HCT116 (cell line): ENCODE measurements around the gene PIAS4. TPM values are rescaled to one million over a fixed set of nuclear protein-coding genes. Genes with fewer than 3 reads are reported as not detected.

ENCODE experiments used
- ATAC-seq: fragments of 200-7000 bp; cut with Tn5 transposase; 2 replicates; pipeline ENCODE4 v1.9.1; 2020; ENCODE audit warnings: mild to moderate bottlenecking, moderate library complexity
- BruUV-seq: library from RNA; stranded (reverse); fragments of 400-500 nt; replicated peaks from 2 replicates; lab custom pipeline; 2021; lab: Mats Ljungman, UMichigan
- CTCF ChIA-PET: fragments of 300-600 bp; sonication (Branson Sonifier 250); formaldehyde crosslinking; loops from one replicate; lab custom pipeline; 2021; ENCODE audit warnings: antibody characterized with exemption; lab: Charles Lee
- POLR2A ChIA-PET: fragments of 300-600, 350-600 bp; sonication (Branson Sonifier 250); formaldehyde crosslinking; loops from one replicate; lab custom pipeline; 2021; ENCODE audit warnings: antibody characterized with exemption; lab: Charles Lee
- RAD21 ChIA-PET, 2 experiments: fragments of 300-600 bp; sonication (Branson Sonifier 250); formaldehyde crosslinking; loops; one replicate each; lab custom pipeline; 2023; ENCODE audit warnings: low total read pairs in 2 of 2; ENCODE audit not compliant: uncharacterized antibody in 2 of 2, unreplicated experiment in 2 of 2, low non-redundant PET in 1 of 2; lab: Charles Lee
- DNase-seq: peaks from one replicate; pipeline ENCODE4 v3.0.0-alpha.2; 2010; ENCODE audit warnings: low read depth, low spot score
- H2AFZ ChIP-seq: fragments of 200-600 bp; shearing (Covaris generic), sonication (generic); 2 replicates; pipeline ENCODE4 v1.6.1; 2017; ENCODE audit warnings: low read depth, mixed run types, mixed read lengths, antibody characterized with exemption, low read length; ENCODE audit not compliant: poor library complexity, severe bottlenecking
- H3K27ac ChIP-seq: 2 replicates; pipeline ENCODE4 v1.5.1; 2012; ENCODE audit warnings: low read depth, low read length
- H3K27me3 ChIP-seq: fragments of 200-600 bp; sonication (generic); 2 replicates; pipeline ENCODE4 v1.6.1; 2016; ENCODE audit warnings: mixed run types, low read length, mixed read lengths; ENCODE audit not compliant: insufficient read depth
- H3K36me3 ChIP-seq, 2 experiments: fragments of 200-500 bp in 1 of 2; fragments of 200-600 bp in 1 of 2; sonication (Bioruptor generic) in 1 of 2; sonication (generic) in 1 of 2; 2 replicates each; pipeline versions ENCODE4 v1.5.1 to v1.6.1; 2014 to 2016; ENCODE audit warnings: low read length in 2 of 2, inconsistent platforms in 1 of 2, mixed read lengths in 1 of 2, mixed run types in 1 of 2; ENCODE audit not compliant: insufficient read depth in 2 of 2, control insufficient read depth in 1 of 2
- H3K4me1 ChIP-seq, 2 experiments: fragments of 200-600 bp in 1 of 2; sonication (generic) in 1 of 2; 2 replicates each; pipeline versions ENCODE4 v1.5.1 to v1.6.1; 2012 to 2017; ENCODE audit warnings: low read length in 2 of 2, inconsistent platforms in 1 of 2, mild to moderate bottlenecking in 1 of 2, mixed read lengths in 1 of 2, mixed run types in 1 of 2, moderate library complexity in 1 of 2; ENCODE audit not compliant: insufficient read depth in 2 of 2, control insufficient read depth in 1 of 2
- H3K4me2 ChIP-seq: fragments of 200-600 bp; sonication (generic); 2 replicates; pipeline ENCODE4 v1.6.1; 2017; ENCODE audit warnings: mixed run types, low read length, mixed read lengths
- H3K4me3 ChIP-seq, 2 experiments: fragments of 200-600 bp in 1 of 2; sonication (generic) in 1 of 2; replicated peaks in 1 of 2; 2 replicates each; pipeline ENCODE4 v1.5.1; 2011 to 2016; ENCODE audit warnings: low read length in 2 of 2, control low read depth in 1 of 2, low read depth in 1 of 2, mild to moderate bottlenecking in 1 of 2, mixed read lengths in 1 of 2, mixed run types in 1 of 2
- H3K79me2 ChIP-seq: fragments of 200-600 bp; sonication (generic); 2 replicates; pipeline ENCODE4 v1.6.1; 2017; ENCODE audit warnings: mild to moderate bottlenecking, mixed run types, low read length, moderate library complexity, mixed read lengths; ENCODE audit not compliant: insufficient read depth
- H3K9ac ChIP-seq: fragments of 200-600 bp; sonication (generic); 2 replicates; pipeline ENCODE4 v1.6.1; 2016; ENCODE audit warnings: low read length, mixed read lengths
- H3K9me2 ChIP-seq: fragments of 200-600 bp; sonication (generic), shearing (Covaris generic); 2 replicates; pipeline ENCODE4 v1.6.1; 2017; ENCODE audit warnings: mixed run types, mild to moderate bottlenecking, moderate library complexity; ENCODE audit not compliant: insufficient read depth
- H3K9me3 ChIP-seq, 2 experiments: fragments of 200-500 bp in 1 of 2; fragments of 200-600 bp in 1 of 2; sonication (Bioruptor generic) in 1 of 2; sonication (generic) in 1 of 2; 2 replicates each; pipeline ENCODE4 v1.6.1; 2014 to 2017; ENCODE audit warnings: low read length in 2 of 2, mixed read lengths in 2 of 2, inconsistent platforms in 1 of 2, low read depth in 1 of 2, mild to moderate bottlenecking in 1 of 2, mixed run types in 1 of 2, moderate library complexity in 1 of 2; ENCODE audit not compliant: control insufficient read depth in 1 of 2, insufficient read depth in 1 of 2
- H4K20me1 ChIP-seq: fragments of 200-600 bp; sonication (generic), shearing (Covaris generic); 2 replicates; pipeline ENCODE4 v1.6.1; 2017; ENCODE audit warnings: mixed run types, mild to moderate bottlenecking, moderate library complexity; ENCODE audit not compliant: insufficient read depth
- EZH2phosphoT487 ChIP-seq: fragments of 200-600 bp; IDR thresholded peaks from 2 replicates; pipeline ENCODE4 v1.6.1; 2018; ENCODE audit warnings: antibody characterized with exemption, borderline replicate concordance
- FOSL1 ChIP-seq: IDR thresholded peaks from 2 replicates; pipeline ENCODE4 v1.6.1; 2012; ENCODE audit warnings: low read depth
- POLR2AphosphoS5 ChIP-seq: IDR thresholded peaks from 2 replicates; pipeline ENCODE4 v1.6.1; 2011; ENCODE audit warnings: mild to moderate bottlenecking, low read depth, low read length, moderate library complexity
- intact Hi-C: fragments of 100-400 bp; cut with micrococcal nuclease; formaldehyde crosslinking; loops from 2 replicates; pipeline ENCODE4 v1.10.0; 2022
- total RNA-seq: library from RNA; stranded (reverse); gene quantifications from one replicate; pipeline ENCODE4 v1.2.1, GENCODE V29; 2021; ENCODE audit not compliant: unreplicated experiment

The PIAS4 gene
- total RNA-seq, 1 experiment from 2014 or later = 28.4 TPM

GRCh38 chr19:4035582-4035981 lies 28.0 kb downstream of the PIAS4 start:
- no TSS peak for BruUV-seq
- Histone ChIP-seq H3K9me3 (peaks cover 0 to 6% of the 10 kb centered on the region in 2 experiments; a peak in 1 of 4 replicates), H3K9me2 (no peaks in the 10 kb centered on the region), H3K79me2 (no peaks in the 10 kb centered on the region), H2AFZ (no peak overlapping the region)
- POLR2A ChIA-PET = no interaction called here
- CTCF ChIA-PET = no interaction called here
- no peak for DNase-seq
- TF ChIP-seq EZH2phosphoT487 = no peak
- TF ChIP-seq, all 23 proteins: peak for 0
- no peak overlapping the region for H3K27ac ChIP-seq
- intact Hi-C loops = no loop called here
- no peak; the same call in 1 of the 2 replicates for ATAC-seq
- no peak overlapping the region for H3K4me3 ChIP-seq
- H3K4me2 ChIP-seq = no peak overlapping the region
- H3K9ac ChIP-seq = no peak overlapping the region
- H3K27me3 ChIP-seq = no peaks in the 10 kb centered on the region
- no peaks in the 10 kb centered on the region for H4K20me1 ChIP-seq
- peaks cover 3 to 23% of the 10 kb centered on the region in 2 experiments for H3K36me3 ChIP-seq
- RAD21 ChIA-PET = no interaction called here
- H3K4me1 ChIP-seq = no peaks in the 10 kb centered on the region

- H3K4me3 ChIP-seq = no peak overlapping the region
- no peaks in the 10 kb centered on the region for H3K4me1 ChIP-seq
- H4K20me1 ChIP-seq = no peaks in the 10 kb centered on the region
- H3K36me3 ChIP-seq = peaks cover 3 to 22% of the 10 kb centered on the region in 2 experiments; a peak in 3 of 4 replicates
- no peak overlapping the region for H2AFZ ChIP-seq
- ATAC-seq = no peak
- ChIA-PET CTCF (no interaction called here), RAD21 (no interaction called here)
- no peak overlapping the region for H3K4me2 ChIP-seq
- intact Hi-C loops = no loop called here
- no peak for TF ChIP-seq FOSL1
- TF ChIP-seq POLR2AphosphoS5 = no peak
- TF ChIP-seq, all 23 proteins: peak for 0
- H3K27ac ChIP-seq = no peak overlapping the region
- DNase-seq = no peak
- BruUV-seq = no TSS peak
- no peak overlapping the region for H3K9ac ChIP-seq
- H3K27me3 ChIP-seq = no peaks in the 10 kb centered on the region
- H3K9me3 ChIP-seq = peaks cover 0 to 6% of the 10 kb centered on the region in 2 experiments; a peak in 1 of 4 replicates
- H3K79me2 ChIP-seq = no peaks in the 10 kb centered on the region
- POLR2A ChIA-PET = no interaction called here
- H3K9me2 ChIP-seq = no peaks in the 10 kb centered on the region
Observed at GRCh38 chr19:4036576-4037300, 29.2 kb downstream of the PIAS4 start.
